ENCODE results near the gene CCDC191.

CCDC191 gene

GRCh38 chr3:114043205-114043604, 13.1 kb downstream of the CCDC191 start (continued):
- TF ChIP-seq ZNF518A (tag by site-specific recombination; conservative IDR thresholded peaks at IDR 0.05; ENCODE audit: low read depth) = no peak
- TF ChIP-seq BCL11B (tag by site-specific recombination; IDR thresholded peaks at IDR 0.05; ENCODE audit: low read depth) = no peak
- TF ChIP-seq ZNF140 (tag by site-specific recombination; IDR thresholded peaks at IDR 0.05) = no peak
- no peak for TF ChIP-seq ZNF792 (tag by site-specific recombination; IDR thresholded peaks at IDR 0.05)
- no peak for TF ChIP-seq PRDM1 (tag by site-specific recombination; IDR thresholded peaks at IDR 0.05)
- no peak for TF ChIP-seq ZNF76 (tag by site-specific recombination; IDR thresholded peaks at IDR 0.05; ENCODE audit: borderline replicate concordance, low read depth)
- TF ChIP-seq OSR2 (tag by site-specific recombination; IDR thresholded peaks at IDR 0.05) = no peak
- TF ChIP-seq ZNF692 (tag by site-specific recombination; IDR thresholded peaks at IDR 0.05) = no peak
- no peak for TF ChIP-seq ZNF488 (tag by site-specific recombination; IDR thresholded peaks at IDR 0.05)
- TF ChIP-seq ZNF423 (tag by site-specific recombination; IDR thresholded peaks at IDR 0.05) = no peak

GRCh38 chr3:114035896-114036295, 20.4 kb downstream of the CCDC191 start:
- ChIA-PET POLR2A (no interaction called here), CTCF (interaction anchor here (0.6 kb wide), 1 partner anchor 51 kb away, joined by 3 read pairs; no protein-coding TSS in a partner anchor)
- Histone ChIP-seq H3K4me1 (ENCODE audit: control insufficient read depth, insufficient read depth, low read length) (no peaks in the 10 kb centered on the region), H3K9me3 (ENCODE audit: control insufficient read depth, insufficient read depth, low read depth, low read length) (no peaks in the 10 kb centered on the region), H3K27ac (ENCODE audit: extremely low read depth, low read depth, low read length) (no peak overlapping the region), H3K36me3 (ENCODE audit: control insufficient read depth in 2 of 2, insufficient read depth in 1 of 2, low read length in 2 of 2) (no peaks in the 10 kb centered on the region), H3K4me3 (ENCODE audit: low read depth, low read length) (no peak overlapping the region)
- TF ChIP-seq ZNF2 (tag by site-specific recombination; IDR thresholded peaks at IDR 0.05) (no peak), ZEB2 (tag by site-specific recombination; IDR thresholded peaks at IDR 0.05) (no peak), GLI4 (tag by site-specific recombination; IDR thresholded peaks at IDR 0.05) (no peak), ZBTB6 (tag by site-specific recombination; IDR thresholded peaks at IDR 0.05) (no peak), MEIS1 (CRISPR knock-in tag; IDR thresholded peaks at IDR 0.05; ENCODE audit: borderline replicate concordance) (no peak), YY1 (tag by site-specific recombination; IDR thresholded peaks at IDR 0.05) (no peak), ZNF362 (tag by site-specific recombination; IDR thresholded peaks at IDR 0.05) (no peak), ZNF132 (tag by site-specific recombination; IDR thresholded peaks at IDR 0.05; ENCODE audit: borderline replicate concordance) (no peak), TSHZ1 (tag by site-specific recombination; IDR thresholded peaks at IDR 0.05; ENCODE audit: borderline replicate concordance) (no peak), ZBTB7A (tag by site-specific recombination; IDR thresholded peaks at IDR 0.05; ENCODE audit: low read depth) (no peak)
